Transverse colon (tissue), 4 donors: ENCODE results near the gene CACNA1A. TPM values are rescaled to one million over a fixed set of nuclear protein-coding genes. Genes with fewer than 3 reads are reported as not detected.
"Not testable (repeated sequence)": the region's sequence is repeated elsewhere in the genome, so short reads cannot be mapped to it uniquely, and the experiment has no call there.

ENCODE experiments used
- DNase-seq: peaks from one replicate; pipeline ENCODE4 v3.0.0-alpha.2; 2019
- H3K27ac ChIP-seq, 4 donors: fragments of 200-600 bp; sonication (generic); 2 replicates each; pipeline ENCODE4 v1.5.1; 2016 to 2018; ENCODE audit warnings: inconsistent platforms in 4 of 4
- H3K27me3 ChIP-seq: fragments of 200-600 bp; sonication (generic); 2 replicates; pipeline ENCODE4 v1.5.1; 2017; ENCODE audit warnings: inconsistent platforms
- H3K36me3 ChIP-seq, 4 donors: fragments of 200-600 bp; sonication (generic); 2 replicates each; pipeline ENCODE4 v1.5.1; 2017 to 2019; ENCODE audit warnings: inconsistent platforms in 4 of 4
- H3K4me1 ChIP-seq, 4 donors: fragments of 200-600 bp; sonication (generic); 2 replicates each; pipeline ENCODE4 v1.5.1; 2017 to 2020; ENCODE audit warnings: inconsistent platforms in 4 of 4
- H3K4me3 ChIP-seq, 4 donors: fragments of 200-600 bp; sonication (generic); 1 replicate in 1 of 4; 2 replicates in 3 of 4; pipeline versions ENCODE4 v1.5.1 to v1.6.1; 2017 to 2019; ENCODE audit warnings: inconsistent platforms in 4 of 4
- H3K9me3 ChIP-seq, 2 donors: fragments of 200-600 bp; sonication (generic); 2 replicates each; pipeline ENCODE4 v1.5.1; 2017 to 2019; ENCODE audit warnings: inconsistent platforms in 2 of 2
- EP300 ChIP-seq: sonication (generic); formaldehyde crosslinking; IDR thresholded peaks from one replicate; pipeline ENCODE4 v1.6.1; 2017; ENCODE audit warnings: antibody characterized with exemption, low read depth
- POLR2A ChIP-seq: fragments of 450-650 bp; IDR thresholded peaks from one replicate; pipeline ENCODE4 v1.6.1; 2016; ENCODE audit warnings: antibody characterized with exemption, mild to moderate bottlenecking, moderate library complexity
- POLR2AphosphoS5 ChIP-seq, 3 donors: sonication (generic); formaldehyde crosslinking; IDR thresholded peaks; one replicate each; pipeline ENCODE4 v1.6.1; 2016; ENCODE audit warnings: antibody characterized with exemption in 3 of 3
- WGBS, 2 donors: methylation state at CpG; one replicate each; pipeline ENCODE4 v1.1.5; 2018; ENCODE audit warnings: low coverage in 1 of 2; 5-methylcytosine and 5-hydroxymethylcytosine counted together
- in situ Hi-C, 4 donors: fragments of 200-750 bp; cut with MboI; loops; one replicate each; pipeline versions ENCODE4 v1.15.0 to v1.15.1; 2017; ENCODE audit warnings: low sequenced_read_pairs in 3 of 4, low pct_ligation_motif_present in 1 of 4, low pct_unique_long_range_greater_than_20kb in 1 of 4
- intact Hi-C: fragments of 100-400 bp; cut with DNase I; formaldehyde crosslinking; loops from one replicate; pipeline ENCODE4 v1.15.1; 2023; ENCODE audit warnings: low total_unique reads
- total RNA-seq, 4 donors: library from RNA; depleted of rRNA; stranded (reverse); fragments of >200 nt; gene quantifications; one replicate each; pipeline ENCODE4 v1.1.0, GENCODE V29; 2016
- TF ChIP-seq, protein P1 (sequence below), 5 experiments: fragments of 200-600 bp in 3 of 5; fragments of 450-650 bp in 2 of 5; sonication (generic) in 3 of 5; IDR thresholded peaks; 1 replicate in 2 of 5; 2 replicates in 3 of 5; pipeline ENCODE4 v1.5.1; 2016 to 2017; ENCODE audit warnings: antibody characterized with exemption in 5 of 5, inconsistent platforms in 3 of 5, mild to moderate bottlenecking in 2 of 5, moderate library complexity in 1 of 5

Gene CACNA1A
- total RNA-seq, 4 donors from 2014 or later = 2.9 to 15.7 (median 5.2) TPM

DNA sequence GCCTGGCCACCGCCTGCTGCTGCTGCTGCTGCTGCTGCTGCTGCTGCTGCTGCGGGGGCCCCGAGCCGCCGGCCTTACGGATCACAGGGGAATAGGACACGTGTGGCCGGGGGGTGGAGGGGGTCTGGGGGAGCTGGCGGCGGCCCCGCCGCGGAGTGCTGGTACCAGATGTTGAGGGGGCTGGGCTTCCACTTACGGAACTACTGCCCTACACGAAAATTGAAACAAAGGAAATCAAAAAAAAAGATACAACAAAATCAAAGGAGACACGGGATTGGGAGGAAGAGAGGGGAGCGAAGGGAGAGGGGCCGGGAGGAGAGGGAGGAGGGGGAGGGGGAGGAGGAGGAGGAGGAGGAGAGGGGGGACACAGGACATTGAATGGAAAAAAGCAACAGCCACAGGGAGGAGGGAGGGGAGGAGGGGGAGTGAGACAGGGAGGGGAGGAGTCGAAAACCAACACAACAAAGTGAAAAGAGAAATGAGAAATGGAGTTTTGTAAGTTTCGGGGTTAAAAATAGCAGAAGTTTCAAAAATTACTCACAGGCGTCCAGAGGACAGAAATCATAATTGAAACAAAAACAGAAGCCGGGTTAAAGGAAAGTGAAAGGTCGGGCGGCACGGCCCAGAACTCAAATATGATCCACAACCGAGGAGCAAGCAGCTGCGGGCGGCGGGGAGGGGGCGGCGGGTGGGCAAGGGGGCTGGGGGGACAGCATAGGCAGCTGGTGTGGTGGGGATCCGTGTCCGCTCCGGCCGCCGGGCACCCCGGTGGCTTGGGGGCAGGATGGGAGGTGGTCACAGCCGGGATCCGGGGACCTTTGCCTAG, 298.2 kb downstream of the CACNA1A start:
- intact Hi-C loops = no loop called here

DNA sequence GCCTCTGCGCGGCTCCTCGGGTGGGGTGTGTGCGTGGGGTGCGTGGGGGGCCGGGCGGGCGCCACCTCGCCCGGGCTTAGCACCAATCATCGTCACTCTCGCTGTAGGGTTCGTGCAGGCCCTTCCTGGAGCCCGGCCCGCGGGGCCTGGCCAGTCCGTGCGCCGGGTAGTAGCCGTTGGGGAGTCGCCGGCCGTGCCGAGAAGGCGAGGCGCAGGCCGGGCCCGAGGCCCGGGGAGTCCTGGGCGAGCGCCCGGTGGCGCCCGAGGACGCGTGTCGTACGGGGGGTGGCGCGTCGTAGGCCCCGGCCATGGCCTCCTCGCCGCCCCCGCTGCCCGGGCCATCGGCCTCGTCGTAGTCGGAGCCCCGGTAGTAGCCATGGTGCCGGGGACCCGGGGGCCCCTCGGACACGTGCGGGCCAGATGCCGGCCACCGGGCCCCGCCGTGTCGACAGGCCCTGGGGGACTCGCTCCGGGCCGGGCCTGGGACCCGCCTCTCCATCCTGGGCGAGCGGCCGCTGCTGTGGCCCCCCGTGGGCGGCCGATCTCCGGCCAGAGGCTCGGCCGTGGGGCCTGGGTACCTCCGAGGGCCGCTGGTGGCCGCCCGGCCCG, 298.9 kb downstream of the CACNA1A start:
- Histone ChIP-seq H3K27ac (peak overlapping the region; percentile 57 to 70 (median 62)), H3K27me3 (no peaks in the 10 kb centered on the region), H3K9me3 (no peaks in the 10 kb centered on the region), H3K36me3 (no peaks in the 10 kb centered on the region), H3K4me3 (peak overlapping the region; percentile 21 to 52 (median 36)), H3K4me1 (peaks cover 0 to 3% (median 0%) of the 10 kb centered on the region in 4 donors)
- no peak for DNase-seq
- 86% methylated on average over 62 of the region's 79 CpGs; no CpG with 5 or more reads in 1 of the 2 donors for WGBS, 2 donors
- intact Hi-C loops (no loop called here), in situ Hi-C loops (no loop called here)
- TF ChIP-seq POLR2A (no peak), EP300 (no peak), POLR2AphosphoS5 (IDR thresholded peaks at IDR 0.05) (no peak)
- TF ChIP-seq, protein P1, sequence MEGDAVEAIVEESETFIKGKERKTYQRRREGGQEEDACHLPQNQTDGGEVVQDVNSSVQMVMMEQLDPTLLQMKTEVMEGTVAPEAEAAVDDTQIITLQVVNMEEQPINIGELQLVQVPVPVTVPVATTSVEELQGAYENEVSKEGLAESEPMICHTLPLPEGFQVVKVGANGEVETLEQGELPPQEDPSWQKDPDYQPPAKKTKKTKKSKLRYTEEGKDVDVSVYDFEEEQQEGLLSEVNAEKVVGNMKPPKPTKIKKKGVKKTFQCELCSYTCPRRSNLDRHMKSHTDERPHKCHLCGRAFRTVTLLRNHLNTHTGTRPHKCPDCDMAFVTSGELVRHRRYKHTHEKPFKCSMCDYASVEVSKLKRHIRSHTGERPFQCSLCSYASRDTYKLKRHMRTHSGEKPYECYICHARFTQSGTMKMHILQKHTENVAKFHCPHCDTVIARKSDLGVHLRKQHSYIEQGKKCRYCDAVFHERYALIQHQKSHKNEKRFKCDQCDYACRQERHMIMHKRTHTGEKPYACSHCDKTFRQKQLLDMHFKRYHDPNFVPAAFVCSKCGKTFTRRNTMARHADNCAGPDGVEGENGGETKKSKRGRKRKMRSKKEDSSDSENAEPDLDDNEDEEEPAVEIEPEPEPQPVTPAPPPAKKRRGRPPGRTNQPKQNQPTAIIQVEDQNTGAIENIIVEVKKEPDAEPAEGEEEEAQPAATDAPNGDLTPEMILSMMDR (IDR thresholded peaks at IDR 0.05) = no peak

More for the DNA sequence above, 298.2 kb downstream of the CACNA1A start:
- H3K36me3 ChIP-seq = no peaks in the 10 kb centered on the region
- TF ChIP-seq POLR2A (no peak), EP300 (no peak), POLR2AphosphoS5 (IDR thresholded peaks at IDR 0.05) (no peak)
- TF ChIP-seq, protein P1 (IDR thresholded peaks at IDR 0.05) = no peak
- peak; percentile 44 for DNase-seq
- 30 to 36% methylated on average over 6 to 36 of the region's 39 CpGs for WGBS, 2 donors
- H3K4me3 ChIP-seq = peak overlapping the region; percentile 22 to 52 (median 36)
- no peaks in the 10 kb centered on the region for H3K9me3 ChIP-seq
- peaks cover 0 to 3% (median 0%) of the 10 kb centered on the region in 4 donors for H3K4me1 ChIP-seq
- in situ Hi-C loops = no loop called here
- H3K27me3 ChIP-seq = no peaks in the 10 kb centered on the region
- peak overlapping the region; percentile 57 to 70 (median 62) for H3K27ac ChIP-seq

- Histone ChIP-seq H3K4me1 (peaks cover 0 to 3% (median 0%) of the 10 kb centered on the region in 4 donors), H3K27me3 (no peaks in the 10 kb centered on the region), H3K4me3 (no peak overlapping the region), H3K27ac (no peak overlapping the region), H3K36me3 (no peaks in the 10 kb centered on the region), H3K9me3 (no peaks in the 10 kb centered on the region)
- intact Hi-C loops = no loop called here
- in situ Hi-C loops = no loop called here
- TF ChIP-seq POLR2AphosphoS5 (IDR thresholded peaks at IDR 0.05) (no peak), POLR2A (no peak), EP300 (no peak)
- TF ChIP-seq, protein P1 (IDR thresholded peaks at IDR 0.05) = no peak
- WGBS, 2 donors = 71 to 85% methylated on average over 5 of the region's 5 CpGs
- no peak for DNase-seq
Measured at GRCh38 chr19:13206587-13206986, 299.7 kb downstream of the CACNA1A start.

GRCh38 chr19:13202112-13202511, 304.2 kb downstream of the CACNA1A start:
- DNase-seq, H3K9me3 ChIP-seq, H3K4me1 ChIP-seq, H3K4me3 ChIP-seq, H3K27ac ChIP-seq, H3K36me3 ChIP-seq, intact Hi-C loops, H3K27me3 ChIP-seq, in situ Hi-C loops: not testable (repeated sequence)
- 95 to 98% methylated on average over 6 to 7 of the region's 7 CpGs for WGBS, 2 donors
